GM20000 (cell line): ENCODE results near the gene LRRFIP1.

Source experiments
- DNase-seq: peaks from one replicate; pipeline ENCODE4 v3.0.0; 2012; ENCODE audit warnings: low spot score
- CTCF ChIP-seq: IDR thresholded peaks from 2 replicates; pipeline ENCODE4 v1.5.1; 2012; ENCODE audit warnings: mild to moderate bottlenecking, control low read depth; ENCODE audit errors: extremely low read depth, missing control alignments

The LRRFIP1 gene

DNA sequence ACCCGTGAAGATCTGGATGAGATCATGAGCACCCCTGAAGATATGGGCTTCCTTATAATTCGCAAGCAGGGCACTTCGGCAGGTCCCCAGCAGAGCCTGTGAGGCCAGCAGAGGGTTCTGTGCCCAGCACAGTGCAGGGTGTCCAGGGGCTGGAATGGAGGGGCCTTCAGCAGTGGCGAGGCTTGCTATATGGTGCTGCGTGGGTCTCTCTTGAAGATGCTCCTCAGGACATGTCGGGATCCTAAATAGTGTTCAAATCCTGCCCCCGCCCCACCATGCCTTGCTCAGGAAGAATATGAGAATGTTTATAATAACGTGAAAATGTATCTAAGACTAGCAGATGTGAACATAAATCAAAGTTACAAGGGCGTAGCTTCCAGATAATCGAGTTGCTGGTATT is 110.9 kb downstream of the LRRFIP1 start:
- no peak for DNase-seq
- TF ChIP-seq CTCF: no peak

GRCh38 chr2:237739101-237739500 is 111.7 kb downstream of the LRRFIP1 start:
- no peak for TF ChIP-seq CTCF
- no peak for DNase-seq

DNA sequence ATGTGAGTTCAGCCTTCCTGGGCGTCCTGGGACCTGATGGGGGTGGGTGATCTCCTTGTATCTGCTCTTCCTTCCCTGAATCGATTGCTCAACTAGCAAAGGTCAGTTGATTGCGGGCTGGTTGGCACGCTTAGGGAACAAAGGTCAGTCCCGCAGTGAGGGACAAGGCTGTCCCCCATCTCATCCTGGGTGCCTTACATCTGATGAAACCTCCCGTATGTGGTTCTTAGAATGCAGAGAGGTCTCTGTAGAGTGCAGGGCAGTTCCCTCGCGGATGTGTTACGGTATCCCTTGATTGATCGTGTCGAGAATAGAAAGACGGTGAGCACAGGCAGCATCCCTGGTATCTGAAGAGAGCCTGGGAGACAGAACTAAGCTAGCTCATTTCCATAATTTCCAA is 114.8 kb downstream of the LRRFIP1 start:
- no peak for DNase-seq
- no peak for TF ChIP-seq CTCF

DNA sequence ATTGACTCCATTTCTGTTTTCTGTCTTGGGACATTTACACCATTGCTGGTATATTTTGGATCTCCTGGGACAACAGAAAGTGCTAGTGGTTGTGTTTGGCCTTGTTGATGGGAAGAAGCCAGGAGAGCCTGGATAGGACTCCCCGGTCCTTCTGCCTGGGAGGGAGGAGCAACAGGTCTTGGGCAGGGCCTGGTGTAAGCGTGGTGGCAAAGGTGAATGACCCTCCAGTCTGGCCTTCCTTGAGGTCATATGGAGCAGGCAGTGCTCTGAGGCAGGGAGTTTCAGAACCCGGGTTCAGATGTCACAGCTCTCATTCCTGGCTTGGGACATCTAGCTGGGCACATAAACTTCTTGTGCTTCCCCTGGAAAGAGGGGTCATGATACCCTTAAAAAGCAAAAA is 115.2 kb downstream of the LRRFIP1 start:
- no peak for DNase-seq
- TF ChIP-seq CTCF: no peak

DNA sequence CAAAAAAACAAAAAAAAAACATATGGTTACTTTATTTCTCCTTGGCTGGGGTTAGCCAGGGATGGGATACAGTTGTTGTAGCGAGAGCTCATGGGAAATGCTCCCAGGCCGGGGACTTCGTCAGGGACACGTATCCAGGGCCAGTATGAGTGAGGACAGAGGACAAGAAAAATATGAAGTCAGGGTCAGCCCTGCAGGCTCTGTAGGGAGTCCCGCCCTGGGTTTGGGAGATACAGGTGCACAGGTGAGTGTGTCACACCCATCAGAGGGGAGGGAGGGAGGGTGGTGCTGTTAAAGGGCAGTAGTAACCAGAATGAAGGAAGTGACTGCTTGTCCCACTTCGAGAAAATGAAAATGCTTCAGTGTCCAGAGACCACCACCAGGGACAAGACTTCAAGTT is 115.6 kb downstream of the LRRFIP1 start:
- no peak for DNase-seq
- TF ChIP-seq CTCF: no peak

- DNase-seq: no peak
- TF ChIP-seq CTCF: no peak
Observed at GRCh38 chr2:237743561-237744269, 116.3 kb downstream of the LRRFIP1 start.

DNA sequence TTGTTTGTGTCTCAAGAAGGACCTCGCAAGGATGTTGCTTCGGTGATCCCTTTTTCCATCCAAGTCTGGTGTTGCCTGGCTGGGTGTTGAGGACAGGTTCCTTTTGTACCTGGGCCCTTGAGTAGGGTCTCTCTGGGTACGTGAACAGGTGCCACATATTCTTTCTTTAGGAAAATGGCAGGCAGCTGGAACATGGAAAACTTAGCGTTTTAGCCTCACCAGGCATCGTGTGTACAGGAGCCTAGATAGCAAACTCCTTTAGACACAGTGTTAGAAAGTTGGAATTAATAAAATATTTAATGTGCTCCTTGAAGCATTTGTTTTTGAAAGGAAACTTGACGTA is 116.9 kb downstream of the LRRFIP1 start:
- no peak for TF ChIP-seq CTCF
- DNase-seq: no peak
